Superior temporal gyrus (tissue), 1 donor: ENCODE measurements around the gene WDFY2.
"Not testable (repeated sequence)": the region's sequence is repeated elsewhere in the genome, so short reads cannot be mapped to it uniquely, and the experiment has no call there.

ENCODE experiments used
- DNase-seq: peaks from one replicate; pipeline ENCODE4 v3.0.0-alpha.2; 2016; ENCODE audit errors: extremely low spot score

The WDFY2 gene, protein sequence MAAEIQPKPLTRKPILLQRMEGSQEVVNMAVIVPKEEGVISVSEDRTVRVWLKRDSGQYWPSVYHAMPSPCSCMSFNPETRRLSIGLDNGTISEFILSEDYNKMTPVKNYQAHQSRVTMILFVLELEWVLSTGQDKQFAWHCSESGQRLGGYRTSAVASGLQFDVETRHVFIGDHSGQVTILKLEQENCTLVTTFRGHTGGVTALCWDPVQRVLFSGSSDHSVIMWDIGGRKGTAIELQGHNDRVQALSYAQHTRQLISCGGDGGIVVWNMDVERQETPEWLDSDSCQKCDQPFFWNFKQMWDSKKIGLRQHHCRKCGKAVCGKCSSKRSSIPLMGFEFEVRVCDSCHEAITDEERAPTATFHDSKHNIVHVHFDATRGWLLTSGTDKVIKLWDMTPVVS

GRCh38 chr13:51583875-51584730, at the start of gene WDFY2:
Gene WDFY2 (plus strand): TSS chr13:51584462. CDS start chr13:51584688, 226 bp downstream.
- peak; percentile 99 for DNase-seq

DNA sequence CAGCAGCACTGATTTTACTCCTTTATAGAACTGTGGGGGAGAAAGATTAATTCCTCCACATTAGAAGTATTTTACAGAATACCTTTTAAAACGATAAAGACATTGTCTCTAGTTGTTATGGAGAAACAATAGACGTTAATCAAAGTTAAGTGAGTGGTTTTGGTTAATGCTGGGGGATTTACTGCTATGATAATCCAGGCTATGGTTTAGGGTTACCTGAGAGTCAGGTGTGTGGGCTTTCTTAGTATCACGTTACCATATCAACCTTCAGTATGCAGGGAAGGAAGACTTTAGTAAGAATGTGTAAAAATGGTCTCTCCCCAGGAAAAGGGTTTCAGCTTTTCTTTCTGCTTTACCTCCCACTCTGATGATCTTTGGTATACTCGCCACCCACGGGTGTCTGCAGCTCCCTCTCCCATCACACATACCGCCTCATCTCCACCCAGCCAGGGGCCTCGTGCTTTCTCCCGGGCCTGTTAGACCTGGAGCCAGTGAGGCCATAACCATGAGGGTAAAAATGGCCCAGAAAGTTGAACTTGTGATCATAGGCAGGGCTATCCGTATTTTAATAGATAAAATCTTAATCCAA, 45.6 kb upstream of the WDFY2 start:
- no peak for DNase-seq

DNA sequence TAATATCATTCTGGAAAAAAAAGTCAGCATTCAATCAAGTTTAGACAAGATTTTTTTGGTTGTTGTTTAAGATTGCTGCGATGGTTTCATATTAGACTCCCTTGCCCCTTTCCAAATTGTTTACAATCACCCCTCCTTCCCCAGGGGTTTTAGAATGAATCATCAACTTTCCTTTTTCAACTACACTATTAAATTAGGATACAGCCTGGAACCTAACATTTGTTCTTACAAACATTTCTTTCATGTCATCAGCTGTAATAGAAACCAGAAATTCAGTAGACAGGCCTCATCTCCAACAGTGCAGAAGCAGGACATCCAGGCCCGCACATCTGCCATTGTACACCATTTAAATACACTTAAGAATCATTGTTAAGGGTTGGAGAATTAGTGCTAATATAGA, 44.4 kb upstream of the WDFY2 start:
- DNase-seq = no peak

DNA sequence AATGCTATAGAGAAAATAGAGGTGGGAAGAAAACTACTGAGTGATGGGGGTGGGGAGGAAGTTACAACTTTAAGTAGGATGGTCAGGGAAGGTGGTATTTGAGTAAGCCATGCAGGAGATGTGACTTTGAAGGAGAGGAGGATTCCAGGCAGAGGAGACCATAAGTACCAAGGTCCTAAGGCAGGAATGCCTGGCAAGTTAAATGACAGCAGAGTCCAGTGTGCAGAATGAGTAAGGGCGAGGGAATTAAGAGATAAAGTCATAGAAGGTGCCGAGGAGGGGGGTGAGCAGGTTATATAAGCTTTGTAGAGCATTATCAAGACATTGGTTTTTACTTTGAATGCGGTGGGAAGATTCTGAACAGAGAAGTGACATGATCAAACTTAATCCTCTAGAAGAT, 43.2 kb upstream of the WDFY2 start:
- no peak for DNase-seq

- DNase-seq = no peak
These were observed 42.4 kb upstream of the WDFY2 start for GRCh38 chr13:51541809-51542258.

GRCh38 chr13:51542346-51543242, 41.7 kb upstream of the WDFY2 start:
- peak; percentile 55 for DNase-seq

- DNase-seq = not testable (repeated sequence)
These were observed 38.8 kb upstream of the WDFY2 start for GRCh38 chr13:51545446-51545845.

DNA sequence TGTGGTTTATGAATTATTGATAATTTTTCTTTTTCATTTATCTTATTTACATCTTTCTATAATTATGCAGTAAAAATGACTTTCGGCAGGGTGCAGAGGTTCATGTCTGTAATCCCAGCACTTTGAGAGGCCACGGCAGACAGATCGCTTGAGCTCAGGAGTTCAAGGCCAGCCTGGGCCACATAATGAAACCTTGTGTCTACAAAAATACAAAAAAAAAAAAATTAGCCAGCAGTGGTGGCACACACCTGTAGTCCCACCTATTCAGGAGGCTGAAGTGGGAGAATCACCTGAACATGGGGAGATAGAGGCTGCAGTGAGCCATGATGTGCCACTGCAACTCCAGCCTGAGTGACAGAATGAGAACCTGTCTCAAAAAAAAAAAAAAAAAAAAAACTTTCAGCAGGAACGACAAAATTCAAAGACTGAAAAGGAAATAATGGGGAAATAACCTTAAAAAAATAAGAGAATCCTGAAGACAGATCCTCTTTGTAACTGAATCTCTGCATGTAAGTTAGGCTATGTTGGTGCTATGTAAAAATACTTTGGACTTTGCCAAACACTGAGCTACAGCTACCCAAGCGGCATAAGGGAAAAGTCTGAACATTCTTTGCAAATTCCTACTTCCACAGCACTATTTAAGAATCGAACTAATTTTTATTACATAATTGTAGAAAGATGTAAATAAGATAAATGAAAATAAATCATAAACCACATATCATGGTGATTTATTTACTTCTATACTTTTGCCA, 36.7 kb upstream of the WDFY2 start:
- DNase-seq = no peak

DNA sequence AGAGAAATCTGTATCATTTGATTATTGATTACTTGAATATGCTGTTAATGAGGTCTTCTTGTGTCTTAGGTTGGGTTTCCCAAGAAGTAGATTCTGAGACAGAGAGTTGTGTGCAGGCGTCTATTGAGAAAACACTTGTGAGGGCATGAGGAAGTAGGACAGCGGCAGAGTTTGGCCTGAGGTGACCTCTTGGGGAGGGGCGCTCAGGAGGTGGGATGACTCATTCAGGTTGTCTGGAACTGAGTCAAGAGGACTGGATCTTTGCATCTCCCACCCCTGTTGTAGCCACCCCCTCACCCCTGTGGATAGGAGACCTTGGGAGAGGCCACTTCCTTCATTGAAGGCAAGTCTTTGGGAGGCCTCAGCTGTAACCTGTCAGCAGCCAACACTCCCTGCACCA, 35.2 kb upstream of the WDFY2 start:
- DNase-seq = no peak

DNA sequence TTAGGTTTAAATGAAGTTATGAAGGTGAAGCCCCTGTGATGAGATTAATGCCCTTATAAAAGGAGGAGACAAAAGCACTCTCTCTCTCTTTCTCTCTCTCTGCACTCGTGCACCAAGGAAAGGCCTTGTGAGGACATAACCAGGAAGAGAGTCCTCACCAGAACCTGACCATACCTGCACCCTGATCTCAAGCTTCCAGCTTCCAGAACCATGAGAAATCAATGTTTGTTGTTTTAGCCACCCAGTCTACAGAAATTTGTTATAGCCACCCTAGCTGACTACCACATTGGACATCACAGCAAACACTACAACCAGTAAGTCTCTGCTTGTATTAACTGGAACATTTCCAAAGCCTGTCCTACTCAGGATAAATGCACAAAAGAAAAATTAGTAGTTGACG, 34.7 kb upstream of the WDFY2 start:
- no peak for DNase-seq

GRCh38 chr13:51550151-51550550, 34.1 kb upstream of the WDFY2 start:
- no peak for DNase-seq

GRCh38 chr13:51551416-51551815, 32.8 kb upstream of the WDFY2 start:
- no peak for DNase-seq

GRCh38 chr13:51552027-51552426, 32.2 kb upstream of the WDFY2 start:
- no peak for DNase-seq

GRCh38 chr13:51553531-51553930, 30.7 kb upstream of the WDFY2 start:
- no peak for DNase-seq

- no peak for DNase-seq
These were observed 27.5 kb upstream of the WDFY2 start for GRCh38 chr13:51556740-51557139.

DNA sequence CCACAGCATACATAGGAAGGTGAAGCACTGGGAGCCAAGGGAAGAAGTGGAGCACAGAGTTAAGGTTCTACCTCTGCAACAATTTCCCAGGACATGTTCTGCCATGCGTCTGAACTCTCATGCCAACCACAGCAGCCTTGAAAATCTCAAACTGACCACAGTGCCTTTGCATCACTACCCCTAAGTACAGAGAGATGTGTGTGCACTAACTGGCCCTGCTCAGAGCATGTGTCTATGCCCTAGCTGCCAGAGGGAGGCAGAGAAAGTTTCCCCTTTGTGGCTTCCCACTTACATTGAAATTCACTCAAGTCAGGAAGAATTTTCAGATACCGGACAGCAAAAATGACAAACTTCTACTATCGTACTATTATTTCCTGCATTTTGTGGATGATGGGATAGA, 26.8 kb upstream of the WDFY2 start:
- DNase-seq = no peak

- no peak for DNase-seq
These were observed 26.2 kb upstream of the WDFY2 start for GRCh38 chr13:51557875-51558612.

DNA sequence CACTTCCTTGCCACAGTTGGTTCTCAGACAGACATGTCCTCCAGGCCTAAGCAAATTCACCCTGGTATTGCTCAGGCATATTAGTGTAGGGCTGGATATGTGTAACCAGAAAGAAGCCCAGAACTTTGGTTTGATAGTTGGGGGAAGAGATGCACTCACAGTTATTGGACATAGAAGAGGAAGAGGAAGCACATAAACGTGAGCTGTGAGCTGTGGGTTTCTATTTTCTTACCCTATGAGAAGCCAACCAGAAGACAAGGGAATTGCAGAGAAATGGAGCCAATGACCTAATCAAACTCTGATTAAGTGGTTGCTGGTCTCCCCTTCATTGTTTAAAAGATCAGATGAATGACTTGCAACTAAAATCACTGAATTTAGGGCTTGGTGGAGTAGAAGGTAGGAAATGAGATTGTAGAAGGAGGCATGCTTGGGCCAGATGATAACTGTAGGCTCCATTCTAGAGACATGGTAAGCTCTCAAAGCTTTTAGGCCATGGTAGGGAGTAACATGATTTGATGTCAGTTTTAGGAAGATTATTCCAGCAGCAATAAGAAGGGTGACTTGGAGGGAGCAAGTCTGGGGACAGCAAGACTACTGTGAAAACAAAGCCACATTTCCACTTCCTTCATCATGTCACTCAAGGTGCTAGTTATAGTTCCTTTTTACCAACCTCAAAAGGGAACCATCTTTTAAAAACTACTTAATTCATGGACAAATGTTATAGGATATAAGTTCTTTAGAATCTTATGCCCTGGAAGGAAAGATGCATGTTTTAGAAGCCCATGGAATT, 24.1 kb upstream of the WDFY2 start:
- DNase-seq = no peak

- no peak for DNase-seq
These were observed 22.1 kb upstream of the WDFY2 start for GRCh38 chr13:51562011-51562671.
